AG09309 (cell line): ENCODE results near the gene CDH7.

Source experiments
- DNase-seq: peaks from one replicate; pipeline ENCODE4 v3.0.0-alpha.2; 2010; ENCODE audit warnings: low read depth
- H3K4me3 ChIP-seq: 2 replicates; pipeline ENCODE4 v1.5.1; 2011; ENCODE audit warnings: mild to moderate bottlenecking, low read depth, low read length, moderate library complexity; ENCODE audit not compliant: control insufficient read depth
- TF ChIP-seq, protein P1 (sequence below): IDR thresholded peaks from 2 replicates; pipeline ENCODE4 v1.5.1; 2011; ENCODE audit warnings: mild to moderate bottlenecking, low read depth, low read length, inconsistent platforms; ENCODE audit not compliant: insufficient read depth, control insufficient read depth; ENCODE audit errors: missing control alignments

The CDH7 gene

DNA sequence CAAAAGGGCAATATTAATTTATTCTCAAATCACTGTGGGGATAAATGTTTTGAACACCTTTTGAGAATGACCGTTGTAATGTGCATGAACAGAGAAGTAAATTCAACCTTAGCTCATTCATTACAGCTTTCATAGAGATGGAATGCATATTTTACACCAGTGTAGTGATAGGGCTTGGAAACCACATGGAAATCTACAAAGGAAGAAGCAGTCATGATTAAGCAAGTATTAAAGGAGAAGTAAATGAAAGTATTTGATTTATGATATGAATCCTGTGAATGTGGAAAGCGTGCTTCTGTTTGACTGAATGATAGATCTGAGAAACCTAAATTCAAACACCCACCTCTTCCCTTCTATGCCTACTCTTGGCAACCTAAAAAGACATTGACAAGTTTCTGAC is 64.7 kb downstream of the CDH7 start:
- TF ChIP-seq, protein P1, sequence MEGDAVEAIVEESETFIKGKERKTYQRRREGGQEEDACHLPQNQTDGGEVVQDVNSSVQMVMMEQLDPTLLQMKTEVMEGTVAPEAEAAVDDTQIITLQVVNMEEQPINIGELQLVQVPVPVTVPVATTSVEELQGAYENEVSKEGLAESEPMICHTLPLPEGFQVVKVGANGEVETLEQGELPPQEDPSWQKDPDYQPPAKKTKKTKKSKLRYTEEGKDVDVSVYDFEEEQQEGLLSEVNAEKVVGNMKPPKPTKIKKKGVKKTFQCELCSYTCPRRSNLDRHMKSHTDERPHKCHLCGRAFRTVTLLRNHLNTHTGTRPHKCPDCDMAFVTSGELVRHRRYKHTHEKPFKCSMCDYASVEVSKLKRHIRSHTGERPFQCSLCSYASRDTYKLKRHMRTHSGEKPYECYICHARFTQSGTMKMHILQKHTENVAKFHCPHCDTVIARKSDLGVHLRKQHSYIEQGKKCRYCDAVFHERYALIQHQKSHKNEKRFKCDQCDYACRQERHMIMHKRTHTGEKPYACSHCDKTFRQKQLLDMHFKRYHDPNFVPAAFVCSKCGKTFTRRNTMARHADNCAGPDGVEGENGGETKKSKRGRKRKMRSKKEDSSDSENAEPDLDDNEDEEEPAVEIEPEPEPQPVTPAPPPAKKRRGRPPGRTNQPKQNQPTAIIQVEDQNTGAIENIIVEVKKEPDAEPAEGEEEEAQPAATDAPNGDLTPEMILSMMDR, result no peak
- DNase-seq, result no peak
- no peak overlapping the region for H3K4me3 ChIP-seq

DNA sequence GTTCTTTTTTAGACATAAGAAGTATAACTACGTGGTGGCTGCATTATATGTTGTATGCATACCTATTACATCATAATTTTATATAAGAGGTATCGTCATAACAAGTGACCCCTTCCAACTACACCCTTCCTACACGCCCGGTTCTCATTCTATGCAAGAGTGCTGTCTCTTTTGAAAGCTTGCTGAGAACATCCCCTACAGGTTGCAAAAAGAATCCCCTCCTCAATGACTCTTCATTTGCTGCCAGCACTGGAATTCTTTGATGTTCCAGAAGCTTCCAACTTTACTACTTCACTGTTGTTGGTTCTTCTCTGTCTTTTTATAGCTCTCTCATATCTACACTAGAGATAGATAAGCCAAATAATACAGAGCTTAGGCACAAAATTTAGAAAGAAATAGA is 66.4 kb downstream of the CDH7 start:
- no peak overlapping the region for H3K4me3 ChIP-seq
- no peak for DNase-seq
- TF ChIP-seq, protein P1, result no peak

GRCh38 chr18:65821911-65822310 is 71.1 kb downstream of the CDH7 start:
- DNase-seq, result no peak
- TF ChIP-seq, protein P1, result no peak
- H3K4me3 ChIP-seq, result no peak overlapping the region

- DNase-seq, result no peak
- no peak overlapping the region for H3K4me3 ChIP-seq
These were observed 72.0 kb downstream of the CDH7 start for GRCh38 chr18:65822826-65823225.

GRCh38 chr18:65827444-65827843 is 76.6 kb downstream of the CDH7 start:
- H3K4me3 ChIP-seq, result no peak overlapping the region
- TF ChIP-seq, protein P1, result no peak
- no peak for DNase-seq

More at GRCh38 chr18:65822826-65823225, 72.0 kb downstream of the CDH7 start:
- TF ChIP-seq, protein P1, result no peak

DNA sequence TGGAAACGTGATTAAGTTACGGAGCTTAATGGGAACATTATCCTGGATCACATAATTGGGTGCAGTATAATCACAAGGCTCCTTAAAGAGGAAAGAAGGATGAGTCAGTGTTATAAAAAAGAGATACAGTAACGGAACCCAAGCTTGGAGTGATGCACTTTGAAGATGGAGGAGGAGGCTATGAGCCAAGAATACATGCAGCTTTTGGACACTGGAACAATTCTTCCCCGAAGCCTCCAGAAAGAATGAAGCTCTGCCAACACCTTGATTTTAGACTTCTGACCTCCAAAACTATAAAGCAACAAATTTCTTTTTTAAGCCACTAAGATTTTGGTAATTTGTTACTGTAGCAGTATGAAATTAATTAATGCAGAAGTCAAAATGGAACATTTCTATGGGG is 85.1 kb downstream of the CDH7 start:
- no peak overlapping the region for H3K4me3 ChIP-seq
- DNase-seq, result no peak
- TF ChIP-seq, protein P1, result no peak

DNA sequence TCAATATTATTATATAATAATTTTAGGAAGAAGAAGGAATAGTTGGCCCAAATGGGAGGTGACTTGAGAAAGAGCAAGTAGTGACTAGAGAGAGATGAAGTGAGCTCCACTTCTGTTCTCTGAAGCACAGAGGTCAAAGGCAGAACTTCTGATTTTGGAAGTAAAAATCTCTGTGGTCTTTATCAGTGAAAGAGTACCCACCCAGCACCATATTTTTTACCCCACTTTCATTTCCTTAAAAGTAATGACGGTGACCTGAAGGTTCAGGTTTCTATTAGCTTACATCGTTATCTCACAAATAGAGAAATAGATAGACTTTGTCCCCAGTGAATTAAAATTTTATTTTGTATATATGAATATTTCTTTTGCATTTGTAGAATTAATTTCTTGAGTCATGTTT is 95.3 kb downstream of the CDH7 start:
- TF ChIP-seq, protein P1, result no peak
- DNase-seq, result no peak
- H3K4me3 ChIP-seq, result no peak overlapping the region
